Activated CD4-positive, alpha-beta T cell treated with anti-CD3 and anti-CD28 coated beads, Interleukin-2, Interleukin-4, amounts not matched to agents 100 ng/mL and 50 ng/mL, durations not matched to agents 16 hours and 8 hours (primary cell): ENCODE measurements around the gene MPZ.
"Not testable (repeated sequence)": the region's sequence is repeated elsewhere in the genome, so short reads cannot be mapped to it uniquely, and the experiment has no call there.

ENCODE experiments used
- DNase-seq: peaks from one replicate; pipeline ENCODE4 v3.0.0-alpha.2; 2020; ENCODE audit warnings: low spot score

MPZ gene

GRCh38 chr1:161255302-161255701 lies 54.5 kb downstream of the MPZ start:
- DNase-seq, result not testable (repeated sequence)
